Measurements from ENCODE around the gene PRCP.

The PRCP gene

DNA sequence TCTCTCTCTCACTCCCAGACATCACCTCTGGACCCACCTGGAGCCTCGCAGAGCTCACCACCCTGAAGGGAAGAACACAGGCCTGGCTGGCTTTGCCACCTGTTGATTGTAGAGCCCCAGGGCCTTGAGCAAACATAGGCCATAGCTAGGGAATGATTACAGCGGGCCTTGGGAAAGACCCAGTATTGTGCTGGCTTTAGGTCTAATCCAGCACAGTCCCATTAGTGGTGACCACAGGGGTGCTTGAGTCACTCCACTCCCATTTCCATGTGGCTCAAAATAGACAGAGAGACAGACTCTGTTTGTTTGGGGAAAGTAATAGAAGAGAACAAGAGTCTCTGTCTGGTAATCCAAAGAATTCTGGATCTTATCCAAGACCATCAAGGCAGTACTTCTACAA lies 123.9 kb downstream of the PRCP start:
- no peak for FAIRE-seq

DNA sequence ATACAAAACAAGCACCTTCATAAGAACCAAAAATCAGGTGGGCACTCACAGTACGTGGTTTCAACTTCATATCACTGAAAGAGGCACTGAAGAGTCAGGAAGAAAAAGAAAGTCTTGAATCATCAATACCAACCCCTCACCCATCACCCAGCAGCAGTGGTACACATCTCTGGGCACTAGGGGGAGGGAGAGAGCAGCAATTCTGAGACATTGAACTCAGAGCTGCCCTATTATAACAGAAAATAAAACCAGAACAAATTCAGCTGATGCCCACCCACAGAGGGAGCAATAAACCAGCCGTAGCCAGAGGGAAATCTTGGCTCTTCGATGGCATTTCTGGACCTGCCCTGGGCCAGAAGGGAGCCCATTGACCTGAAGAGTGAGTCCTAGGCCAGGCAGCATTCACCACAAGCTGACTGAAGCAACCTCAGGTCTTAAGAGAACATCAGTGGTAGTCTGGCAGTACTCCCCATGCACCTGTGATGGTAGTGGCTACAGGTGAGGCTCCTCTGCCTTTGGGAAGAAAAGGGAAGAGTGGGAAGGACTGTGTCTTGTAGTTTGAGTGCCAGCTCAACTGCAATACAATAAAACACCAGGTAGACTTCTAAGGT lies 124.4 kb downstream of the PRCP start:
- no peak for FAIRE-seq

DNA sequence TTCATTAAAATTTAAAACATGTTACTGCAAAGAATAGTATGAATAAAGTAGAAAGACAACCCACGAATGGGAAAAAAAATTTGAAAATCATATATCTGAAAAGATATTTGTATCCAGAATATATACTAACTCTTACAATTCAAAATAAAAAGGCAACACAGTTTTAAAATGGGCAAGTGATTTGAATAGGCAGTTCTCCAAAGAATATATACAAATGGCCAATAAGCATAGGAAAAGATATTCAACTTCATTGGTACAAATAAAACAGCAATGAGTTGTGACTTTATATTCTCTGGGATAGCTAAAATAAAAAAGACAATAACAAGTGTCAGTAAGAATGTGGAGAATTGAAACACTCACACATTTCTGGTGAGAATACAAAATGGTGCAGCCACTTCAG lies 125.0 kb downstream of the PRCP start:
- no peak for FAIRE-seq

All from endometrium (tissue), 2 donors.